WTC11 (cell line): Measurements from ENCODE around the gene SERGEF. TPM values are rescaled to one million over a fixed set of nuclear protein-coding genes. Genes with fewer than 3 reads are reported as not detected.

Experiments
- ATAC-seq: fragments of 200-7000 bp; cut with Tn5 transposase; 2 replicates; pipeline ENCODE4 v1.10.0; 2021; ENCODE audit warnings: mild to moderate bottlenecking, moderate library complexity
- CTCF ChIA-PET: fragments of 300-600 bp; sonication (Branson Sonifier 250); formaldehyde crosslinking; loops from one replicate; lab custom pipeline; 2021; ENCODE audit warnings: antibody characterized with exemption; lab: Charles Lee
- POLR2A ChIA-PET: fragments of 350-600 bp; sonication (Branson Sonifier 250); formaldehyde crosslinking; loops from one replicate; lab custom pipeline; 2021; ENCODE audit warnings: antibody characterized with exemption; lab: Charles Lee
- DNase-seq: peaks from one replicate; pipeline ENCODE4 v3.0.0; 2021; ENCODE audit warnings: low spot score
- H3K27ac Mint-ChIP-seq: 2 replicates; pipeline ENCODE4 v1.8.0; 2021; ENCODE audit warnings: mixed read lengths
- H3K27me3 Mint-ChIP-seq: 2 replicates; pipeline ENCODE4 v1.8.0; 2021; ENCODE audit warnings: low read depth, mild to moderate bottlenecking, moderate library complexity, mixed read lengths
- H3K36me3 Mint-ChIP-seq: 2 replicates; pipeline ENCODE4 v1.8.0; 2021; ENCODE audit warnings: mixed read lengths
- H3K4me1 Mint-ChIP-seq: 2 replicates; pipeline ENCODE4 v1.8.0; 2022; ENCODE audit warnings: mixed read lengths
- H3K4me3 Mint-ChIP-seq: 2 replicates; pipeline ENCODE4 v1.8.0; 2021; ENCODE audit warnings: mild to moderate bottlenecking, moderate library complexity, mixed read lengths
- H3K9me3 Mint-ChIP-seq: 2 replicates; pipeline ENCODE4 v1.8.0; 2021; ENCODE audit warnings: mixed read lengths
- CTCF ChIP-seq: fragments of 200-600 bp; IDR thresholded peaks from 2 replicates; pipeline ENCODE4 v1.8.0; 2022; ENCODE audit warnings: antibody characterized with exemption
- E2F4 ChIP-seq: sonication (generic); formaldehyde crosslinking; IDR thresholded peaks from 2 replicates; pipeline ENCODE4 v1.8.1; 2022; ENCODE audit warnings: low read depth, mild to moderate bottlenecking, moderate library complexity, missing genetic modification reagents, borderline replicate concordance
- FOXJ3 ChIP-seq: sonication (generic); formaldehyde crosslinking; IDR thresholded peaks from 2 replicates; pipeline ENCODE4 v1.9.0; 2021; ENCODE audit warnings: missing genetic modification reagents, mild to moderate bottlenecking, borderline replicate concordance
- FOXK1 ChIP-seq: sonication (generic); formaldehyde crosslinking; IDR thresholded peaks from 2 replicates; pipeline ENCODE4 v1.8.0; 2022; ENCODE audit warnings: mild to moderate bottlenecking, moderate library complexity, missing genetic modification reagents
- JUN ChIP-seq: sonication (generic); formaldehyde crosslinking; IDR thresholded peaks from 2 replicates; pipeline ENCODE4 v1.8.0; 2023; ENCODE audit warnings: mild to moderate bottlenecking, missing genetic modification reagents
- SMAD4 ChIP-seq: sonication (generic); formaldehyde crosslinking; IDR thresholded peaks from 2 replicates; pipeline ENCODE4 v1.8.0; 2022; ENCODE audit warnings: mild to moderate bottlenecking, missing genetic modification reagents
- SOX15 ChIP-seq: fragments of 250-450 bp; sonication (Bioruptor Pico); IDR thresholded peaks from 2 replicates; pipeline ENCODE4 v1.9.0; 2021; ENCODE audit warnings: mild to moderate bottlenecking
- ZNF281 ChIP-seq: sonication (generic); formaldehyde crosslinking; IDR thresholded peaks from 2 replicates; pipeline ENCODE4 v1.8.0; 2023; ENCODE audit warnings: mild to moderate bottlenecking, missing genetic modification reagents
- ZNF396 ChIP-seq: fragments of 250-450 bp; sonication (Bioruptor Pico); IDR thresholded peaks from 2 replicates; pipeline ENCODE4 v1.8.0; 2021; ENCODE audit warnings: mild to moderate bottlenecking, moderate library complexity, borderline replicate concordance
- ZNF425 ChIP-seq: fragments of 250-450 bp; sonication (Bioruptor Pico); conservative IDR thresholded peaks from 2 replicates; pipeline ENCODE4 v1.9.0; 2021; ENCODE audit warnings: mild to moderate bottlenecking
- ZNF512 ChIP-seq: sonication (generic); formaldehyde crosslinking; IDR thresholded peaks from 2 replicates; pipeline ENCODE4 v1.8.1; 2022; ENCODE audit warnings: missing genetic modification reagents, borderline replicate concordance
- total RNA-seq: library from RNA; stranded (reverse); gene quantifications from 3 replicates; pipeline ENCODE4 v1.2.3, GENCODE V29; 2021
- TF ChIP-seq, protein P1 (sequence below): sonication (generic); formaldehyde crosslinking; conservative IDR thresholded peaks from 2 replicates; pipeline ENCODE4 v1.8.1; 2023; ENCODE audit warnings: mild to moderate bottlenecking, low read depth, missing genetic modification reagents, moderate library complexity
- TF ChIP-seq, protein P2 (sequence below): sonication (generic); formaldehyde crosslinking; conservative IDR thresholded peaks from 2 replicates; pipeline ENCODE4 v1.8.1; 2022; ENCODE audit warnings: mild to moderate bottlenecking, missing genetic modification reagents
- TF ChIP-seq, protein P3 (sequence below): sonication (generic); formaldehyde crosslinking; IDR thresholded peaks from 2 replicates; pipeline ENCODE4 v1.8.0; 2022; ENCODE audit warnings: mild to moderate bottlenecking, missing genetic modification reagents
- TF ChIP-seq, protein P4 (sequence below): sonication (generic); formaldehyde crosslinking; IDR thresholded peaks from 2 replicates; pipeline ENCODE4 v1.8.1; 2023; ENCODE audit warnings: mild to moderate bottlenecking, missing genetic modification reagents, moderate library complexity

The SERGEF gene
- total RNA-seq, 1 experiment from 2014 or later: 35.5 TPM

GRCh38 chr11:17974246-17974645, 38.6 kb downstream of the SERGEF start (continued):
- TF ChIP-seq, protein P1, sequence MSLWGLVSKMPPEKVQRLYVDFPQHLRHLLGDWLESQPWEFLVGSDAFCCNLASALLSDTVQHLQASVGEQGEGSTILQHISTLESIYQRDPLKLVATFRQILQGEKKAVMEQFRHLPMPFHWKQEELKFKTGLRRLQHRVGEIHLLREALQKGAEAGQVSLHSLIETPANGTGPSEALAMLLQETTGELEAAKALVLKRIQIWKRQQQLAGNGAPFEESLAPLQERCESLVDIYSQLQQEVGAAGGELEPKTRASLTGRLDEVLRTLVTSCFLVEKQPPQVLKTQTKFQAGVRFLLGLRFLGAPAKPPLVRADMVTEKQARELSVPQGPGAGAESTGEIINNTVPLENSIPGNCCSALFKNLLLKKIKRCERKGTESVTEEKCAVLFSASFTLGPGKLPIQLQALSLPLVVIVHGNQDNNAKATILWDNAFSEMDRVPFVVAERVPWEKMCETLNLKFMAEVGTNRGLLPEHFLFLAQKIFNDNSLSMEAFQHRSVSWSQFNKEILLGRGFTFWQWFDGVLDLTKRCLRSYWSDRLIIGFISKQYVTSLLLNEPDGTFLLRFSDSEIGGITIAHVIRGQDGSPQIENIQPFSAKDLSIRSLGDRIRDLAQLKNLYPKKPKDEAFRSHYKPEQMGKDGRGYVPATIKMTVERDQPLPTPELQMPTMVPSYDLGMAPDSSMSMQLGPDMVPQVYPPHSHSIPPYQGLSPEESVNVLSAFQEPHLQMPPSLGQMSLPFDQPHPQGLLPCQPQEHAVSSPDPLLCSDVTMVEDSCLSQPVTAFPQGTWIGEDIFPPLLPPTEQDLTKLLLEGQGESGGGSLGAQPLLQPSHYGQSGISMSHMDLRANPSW (CRISPR knock-in tag): no peak
- TF ChIP-seq, protein P2, sequence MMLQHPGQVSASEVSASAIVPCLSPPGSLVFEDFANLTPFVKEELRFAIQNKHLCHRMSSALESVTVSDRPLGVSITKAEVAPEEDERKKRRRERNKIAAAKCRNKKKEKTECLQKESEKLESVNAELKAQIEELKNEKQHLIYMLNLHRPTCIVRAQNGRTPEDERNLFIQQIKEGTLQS (CRISPR knock-in tag): no peak
- no peak for TF ChIP-seq ZNF396
- TF ChIP-seq, all 79 proteins: peak for 0

GRCh38 chr11:17972987-17973386, 39.9 kb downstream of the SERGEF start:
- ATAC-seq (peak; percentile 99), DNase-seq (peak; percentile 79)
- TF ChIP-seq CTCF (peak; percentile 67), ZNF396 (no peak), FOXK1 (CRISPR knock-in tag) (0 out of 2 replicates have a peak, but pooled peaks have one; percentile 20), FOXJ3 (CRISPR knock-in tag) (no peak)
- no peak overlapping the region for H3K4me3 Mint-ChIP-seq
- H3K36me3 Mint-ChIP-seq: peaks cover 26% of the 10 kb centered on the region
- POLR2A ChIA-PET: interaction anchor here (0.5 kb wide), 1 partner anchor 749 kb away, joined by 4 read pairs; no protein-coding TSS in a partner anchor
- H3K9me3 Mint-ChIP-seq: peaks cover 9% of the 10 kb centered on the region
- peak overlapping the region; percentile 74 for H3K27ac Mint-ChIP-seq
- 0 out of 2 replicates have a peak, but pooled peaks cover 3% of the 10 kb centered on the region for H3K4me1 Mint-ChIP-seq
- no peaks in the 10 kb centered on the region; the same call in 1 of the 2 replicates for H3K27me3 Mint-ChIP-seq
- CTCF ChIA-PET: interaction anchor here (0.6 to 4.4 kb wide), 65 partner anchors 8 to 509 kb away, joined by 3 to 82 read pairs (median 5); partner anchors contain the start of genes KCNC1, MYOD1 and TPH1

DNA sequence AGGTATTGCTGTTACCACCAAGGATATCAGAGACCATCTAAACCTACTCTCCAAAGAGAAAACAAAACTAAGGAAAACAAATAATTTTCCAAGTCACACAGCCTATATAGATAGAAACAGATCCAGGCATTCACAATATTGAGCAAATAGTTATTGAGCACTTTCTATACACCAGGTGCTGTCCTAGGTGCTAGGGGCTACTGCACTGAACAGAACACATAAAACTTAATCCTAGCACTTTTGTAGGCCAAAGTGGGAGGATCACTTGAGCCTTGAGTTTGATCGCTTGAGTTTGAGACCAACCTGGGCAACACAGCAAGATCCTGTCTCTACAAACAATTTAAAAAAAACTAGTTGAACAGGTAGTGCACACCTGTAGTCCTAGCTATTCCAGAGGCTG, 44.6 kb downstream of the SERGEF start:
- DNase-seq (no peak), ATAC-seq (no peak)
- Mint-ChIP-seq H3K9me3 (peaks cover 9% of the 10 kb centered on the region), H3K27me3 (no peaks in the 10 kb centered on the region; the same call in 1 of the 2 replicates), H3K4me1 (peaks cover 9% of the 10 kb centered on the region; the same call in 1 of the 2 replicates), H3K27ac (no peak overlapping the region), H3K36me3 (peaks cover 26% of the 10 kb centered on the region), H3K4me3 (no peak overlapping the region)
- CTCF ChIA-PET: interaction anchor here (1.0 to 3.1 kb wide), 6 partner anchors 10 to 237 kb away, joined by 3 to 14 read pairs (median 8); no protein-coding TSS in a partner anchor
- POLR2A ChIA-PET: no interaction called here
- TF ChIP-seq ZNF281 (CRISPR knock-in tag) (no peak), E2F4 (CRISPR knock-in tag) (no peak), ZNF396 (no peak), JUN (no peak), ZNF512 (CRISPR knock-in tag) (no peak), SOX15 (no peak), ZNF425 (CRISPR knock-in tag) (no peak), SMAD4 (CRISPR knock-in tag) (no peak)
- TF ChIP-seq, protein P3, sequence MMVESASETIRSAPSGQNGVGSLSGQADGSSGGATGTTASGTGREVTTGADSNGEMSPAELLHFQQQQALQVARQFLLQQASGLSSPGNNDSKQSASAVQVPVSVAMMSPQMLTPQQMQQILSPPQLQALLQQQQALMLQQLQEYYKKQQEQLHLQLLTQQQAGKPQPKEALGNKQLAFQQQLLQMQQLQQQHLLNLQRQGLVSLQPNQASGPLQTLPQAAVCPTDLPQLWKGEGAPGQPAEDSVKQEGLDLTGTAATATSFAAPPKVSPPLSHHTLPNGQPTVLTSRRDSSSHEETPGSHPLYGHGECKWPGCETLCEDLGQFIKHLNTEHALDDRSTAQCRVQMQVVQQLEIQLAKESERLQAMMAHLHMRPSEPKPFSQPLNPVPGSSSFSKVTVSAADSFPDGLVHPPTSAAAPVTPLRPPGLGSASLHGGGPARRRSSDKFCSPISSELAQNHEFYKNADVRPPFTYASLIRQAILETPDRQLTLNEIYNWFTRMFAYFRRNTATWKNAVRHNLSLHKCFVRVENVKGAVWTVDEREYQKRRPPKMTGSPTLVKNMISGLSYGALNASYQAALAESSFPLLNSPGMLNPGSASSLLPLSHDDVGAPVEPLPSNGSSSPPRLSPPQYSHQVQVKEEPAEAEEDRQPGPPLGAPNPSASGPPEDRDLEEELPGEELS (CRISPR knock-in tag): no peak
- TF ChIP-seq, protein P4, sequence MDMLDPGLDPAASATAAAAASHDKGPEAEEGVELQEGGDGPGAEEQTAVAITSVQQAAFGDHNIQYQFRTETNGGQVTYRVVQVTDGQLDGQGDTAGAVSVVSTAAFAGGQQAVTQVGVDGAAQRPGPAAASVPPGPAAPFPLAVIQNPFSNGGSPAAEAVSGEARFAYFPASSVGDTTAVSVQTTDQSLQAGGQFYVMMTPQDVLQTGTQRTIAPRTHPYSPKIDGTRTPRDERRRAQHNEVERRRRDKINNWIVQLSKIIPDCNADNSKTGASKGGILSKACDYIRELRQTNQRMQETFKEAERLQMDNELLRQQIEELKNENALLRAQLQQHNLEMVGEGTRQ (CRISPR knock-in tag): no peak
